ENCODE results near the gene CNTN5. TPM values are rescaled to one million over a fixed set of nuclear protein-coding genes. Genes with fewer than 3 reads are reported as not detected.

CNTN5 gene
- total RNA-seq, 4 donors from 2014 or later, result 0.16 TPM; not detected in 3

GRCh38 chr11:99352642-99353041 lies 331.9 kb downstream of the CNTN5 start:
- peak in 1 of 2 donors; percentile 12 for DNase-seq
- Histone ChIP-seq H3K27ac (peak overlapping the region; percentile 20 to 37 (median 34)), H3K4me1 (peaks cover 6 to 18% of the 10 kb centered on the region in 2 donors), H3K9me3 (no peaks in the 10 kb centered on the region), H3K4me3 (no peak overlapping the region), H3K27me3 (no peaks in the 10 kb centered on the region), H3K36me3 (no peaks in the 10 kb centered on the region)
- peak; percentile 62 to 75 for ATAC-seq
- in situ Hi-C loops (cut with MboI; ENCODE audit: low sequenced_read_pairs in 4 of 4), result no loop called here
- TF ChIP-seq CTCF (IDR thresholded peaks at IDR 0.05 in 4 of 5, conservative IDR thresholded peaks at IDR 0.05 in 1 of 5) (no peak), POLR2A (IDR thresholded peaks at IDR 0.05) (no peak)
- intact Hi-C loops (cut with DNase I; ENCODE audit: low total_unique reads), result no loop called here

- in situ Hi-C loops (cut with MboI; ENCODE audit: low sequenced_read_pairs in 4 of 4), result no loop called here
- Histone ChIP-seq H3K27ac (no peak overlapping the region), H3K4me1 (peaks cover 24 to 30% of the 10 kb centered on the region in 2 donors), H3K4me3 (no peak overlapping the region), H3K9me3 (no peaks in the 10 kb centered on the region), H3K36me3 (no peaks in the 10 kb centered on the region), H3K27me3 (no peaks in the 10 kb centered on the region)
- TF ChIP-seq CTCF (IDR thresholded peaks at IDR 0.05 in 4 of 5, conservative IDR thresholded peaks at IDR 0.05 in 1 of 5) (no peak), POLR2A (IDR thresholded peaks at IDR 0.05) (no peak)
- no peak for ATAC-seq
- intact Hi-C loops (cut with DNase I; ENCODE audit: low total_unique reads), result no loop called here
- DNase-seq, result no peak
Measured at GRCh38 chr11:99366546-99366945, 345.8 kb downstream of the CNTN5 start.

- DNase-seq (no peak), ATAC-seq (no peak)
- no peak overlapping the region for H3K4me3 ChIP-seq
- no peak overlapping the region for H3K27ac ChIP-seq
- H3K9me3 ChIP-seq, result no peaks in the 10 kb centered on the region
- in situ Hi-C loops (cut with MboI; ENCODE audit: low sequenced_read_pairs in 4 of 4) (no loop called here), intact Hi-C loops (cut with DNase I; ENCODE audit: low total_unique reads) (no loop called here)
- H3K27me3 ChIP-seq, result no peaks in the 10 kb centered on the region
- TF ChIP-seq CTCF (IDR thresholded peaks at IDR 0.05 in 4 of 5, conservative IDR thresholded peaks at IDR 0.05 in 1 of 5) (no peak), POLR2A (IDR thresholded peaks at IDR 0.05) (no peak)
- no peaks in the 10 kb centered on the region for H3K36me3 ChIP-seq
- peaks cover 27 to 33% of the 10 kb centered on the region in 2 donors for H3K4me1 ChIP-seq
Measured at GRCh38 chr11:99368583-99368982, 347.8 kb downstream of the CNTN5 start.

- Histone ChIP-seq H3K9me3 (no peaks in the 10 kb centered on the region), H3K4me3 (no peak overlapping the region), H3K36me3 (no peaks in the 10 kb centered on the region), H3K27ac (peak overlapping the region in 3 of 4 donors; percentile 52 to 71 (median 56)), H3K4me1 (peaks cover 27 to 33% of the 10 kb centered on the region in 2 donors), H3K27me3 (no peaks in the 10 kb centered on the region)
- DNase-seq (peak; percentile 50 to 66), ATAC-seq (peak; percentile 99)
- TF ChIP-seq CTCF (IDR thresholded peaks at IDR 0.05 in 4 of 5, conservative IDR thresholded peaks at IDR 0.05 in 1 of 5) (no peak), POLR2A (IDR thresholded peaks at IDR 0.05) (no peak)
- in situ Hi-C loops (cut with MboI; ENCODE audit: low sequenced_read_pairs in 4 of 4) (no loop called here), intact Hi-C loops (cut with DNase I; ENCODE audit: low total_unique reads) (no loop called here)
Measured at GRCh38 chr11:99370549-99371216, 349.9 kb downstream of the CNTN5 start.

All from gastrocnemius medialis (tissue), 4 donors.